ENCODE results near the gene UBE2C. TPM values are rescaled to one million over a fixed set of nuclear protein-coding genes. Genes with fewer than 3 reads are reported as not detected.

UBE2C gene
- total and polyA plus RNA-seq, 2 donors from 2014 or later = 2.0 to 2.4 TPM

- Histone ChIP-seq H3K36me3 (ENCODE audit: control insufficient read depth in 2 of 3, insufficient read depth in 3 of 3, low read length in 3 of 3) (peaks cover 2 to 42% (median 16%) of the 10 kb centered on the region in 3 donors), H3K4me3 (ENCODE audit: low read length in 3 of 3) (no peak overlapping the region), H3K4me1 (ENCODE audit: control insufficient read depth in 2 of 3, insufficient read depth in 2 of 3, low read depth in 1 of 3, low read length in 3 of 3) (peaks cover 0 to 7% (median 0%) of the 10 kb centered on the region in 3 donors), H3K9ac (ENCODE audit: low read length in 3 of 3) (no peak overlapping the region), H3K27me3 (ENCODE audit: control insufficient read depth, insufficient read depth, low read length) (no peaks in the 10 kb centered on the region), H3K27ac (ENCODE audit: low read depth in 2 of 2, low read length in 2 of 2) (no peak overlapping the region), H3K9me3 (ENCODE audit: control insufficient read depth in 2 of 3, insufficient read depth in 1 of 3, low read length in 3 of 3) (no peaks in the 10 kb centered on the region)
- intact Hi-C loops (cut with DNase I) = no loop called here
- TF ChIP-seq CTCF (IDR thresholded peaks at IDR 0.05; ENCODE audit: borderline replicate concordance, extremely low read depth, insufficient read depth) = no peak
- no peak for FAIRE-seq
- peak in 1 of 5 donors; percentile 64 for DNase-seq
Observed at GRCh38 chr20:45841407-45842129, 29.1 kb downstream of the UBE2C start.

DNA sequence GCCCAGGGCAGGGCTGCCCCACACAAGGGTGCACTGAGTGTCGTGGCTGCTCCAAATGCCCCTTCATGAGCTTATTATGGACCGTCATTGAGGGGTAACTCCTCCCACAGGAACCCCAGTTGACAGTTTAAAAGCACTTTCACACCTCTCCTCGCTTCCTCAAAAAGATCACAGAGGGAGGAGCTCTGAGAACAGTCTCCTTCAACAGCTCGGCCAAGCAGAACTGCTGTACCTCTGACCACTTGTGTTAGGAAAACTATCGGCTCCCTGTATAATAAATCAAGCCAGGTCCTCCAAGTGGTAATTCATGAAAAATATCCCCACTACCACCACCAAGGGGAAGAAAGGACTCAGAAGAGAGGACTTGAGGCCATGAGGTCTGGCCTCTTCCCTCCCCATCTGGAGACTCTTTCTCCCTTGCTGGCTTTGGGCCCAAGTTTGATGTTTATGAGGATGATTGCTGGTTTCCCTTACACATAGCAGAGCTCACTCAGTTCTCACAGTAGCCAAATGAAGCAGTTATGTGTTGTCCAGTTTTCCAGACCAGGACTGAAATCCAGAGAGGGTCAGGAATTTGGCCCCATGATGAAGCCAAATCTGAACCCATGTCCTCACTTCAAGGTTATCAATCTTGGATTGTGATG is 29.8 kb downstream of the UBE2C start:
- Histone ChIP-seq H3K27me3 (ENCODE audit: control insufficient read depth, insufficient read depth, low read length) (no peaks in the 10 kb centered on the region), H3K4me1 (ENCODE audit: control insufficient read depth in 2 of 3, insufficient read depth in 2 of 3, low read depth in 1 of 3, low read length in 3 of 3) (peaks cover 0 to 4% (median 0%) of the 10 kb centered on the region in 3 donors), H3K27ac (ENCODE audit: low read depth in 2 of 2, low read length in 2 of 2) (no peak overlapping the region), H3K36me3 (ENCODE audit: control insufficient read depth in 2 of 3, insufficient read depth in 3 of 3, low read length in 3 of 3) (peaks cover 2 to 36% (median 16%) of the 10 kb centered on the region in 3 donors), H3K4me3 (ENCODE audit: low read length in 3 of 3) (no peak overlapping the region), H3K9me3 (ENCODE audit: control insufficient read depth in 2 of 3, insufficient read depth in 1 of 3, low read length in 3 of 3) (no peaks in the 10 kb centered on the region), H3K9ac (ENCODE audit: low read length in 3 of 3) (no peak overlapping the region)
- intact Hi-C loops (cut with DNase I) = no loop called here
- no peak for DNase-seq
- TF ChIP-seq CTCF (IDR thresholded peaks at IDR 0.05; ENCODE audit: borderline replicate concordance, extremely low read depth, insufficient read depth) = no peak
- FAIRE-seq = no peak

GRCh38 chr20:45843506-45843905 is 31.1 kb downstream of the UBE2C start:
- no peak overlapping the region for H3K9ac ChIP-seq (ENCODE audit: low read length in 3 of 3)
- H3K27ac ChIP-seq (ENCODE audit: low read depth in 2 of 2, low read length in 2 of 2) = no peak overlapping the region
- no peaks in the 10 kb centered on the region for H3K9me3 ChIP-seq (ENCODE audit: control insufficient read depth in 2 of 3, insufficient read depth in 1 of 3, low read length in 3 of 3)
- no peaks in the 10 kb centered on the region for H3K27me3 ChIP-seq (ENCODE audit: control insufficient read depth, insufficient read depth, low read length)
- H3K4me3 ChIP-seq (ENCODE audit: low read length in 3 of 3) = no peak overlapping the region
- no peak for FAIRE-seq
- TF ChIP-seq CTCF (IDR thresholded peaks at IDR 0.05; ENCODE audit: borderline replicate concordance, extremely low read depth, insufficient read depth) = no peak
- H3K4me1 ChIP-seq (ENCODE audit: control insufficient read depth in 2 of 3, insufficient read depth in 2 of 3, low read depth in 1 of 3, low read length in 3 of 3) = peaks cover 0 to 3% (median 0%) of the 10 kb centered on the region in 3 donors
- peak in 1 of 5 donors; percentile 51 for DNase-seq
- intact Hi-C loops (cut with DNase I) = no loop called here
- H3K36me3 ChIP-seq (ENCODE audit: control insufficient read depth in 2 of 3, insufficient read depth in 3 of 3, low read length in 3 of 3) = peaks cover 2 to 38% (median 16%) of the 10 kb centered on the region in 3 donors
